Spleen (tissue), 11 donors: ENCODE results near the gene KIF2B. TPM values are rescaled to one million over a fixed set of nuclear protein-coding genes. Genes with fewer than 3 reads are reported as not detected.

ENCODE experiments used
- DNase-seq: peaks from one replicate; pipeline ENCODE4 v3.0.0-alpha.2; 2020
- H3K27ac ChIP-seq, 8 donors: fragments of 200-600 bp; sonication (generic) in 7 of 8; 1 replicate in 4 of 8; 2 replicates in 4 of 8; pipeline versions ENCODE4 v1.5.0 to v1.8.0; 2016 to 2021; ENCODE audit warnings: inconsistent platforms in 4 of 8, mild to moderate bottlenecking in 4 of 8, moderate library complexity in 1 of 8
- H3K27me3 ChIP-seq, 7 donors: fragments of 200-600 bp; sonication (generic) in 6 of 7; replicated peaks in 1 of 7; 1 replicate in 4 of 7; 2 replicates in 3 of 7; pipeline versions ENCODE4 v1.5.0 to v1.8.0; 2016 to 2021; ENCODE audit warnings: inconsistent platforms in 3 of 7, mild to moderate bottlenecking in 1 of 7
- H3K36me3 ChIP-seq, 6 donors: fragments of 200-600 bp; sonication (generic) in 5 of 6; 1 replicate in 4 of 6; 2 replicates in 2 of 6; pipeline versions ENCODE4 v1.5.0 to v1.8.0; 2016 to 2021; ENCODE audit warnings: inconsistent platforms in 2 of 6
- H3K4me1 ChIP-seq, 6 donors: fragments of 200-600 bp; sonication (generic) in 5 of 6; 1 replicate in 3 of 6; 2 replicates in 3 of 6; pipeline versions ENCODE4 v1.5.0 to v1.8.0; 2016 to 2021; ENCODE audit warnings: inconsistent platforms in 3 of 6
- H3K4me3 ChIP-seq, 8 donors: fragments of 200-600 bp; sonication (generic) in 7 of 8; 1 replicate in 4 of 8; 2 replicates in 4 of 8; pipeline versions ENCODE4 v1.5.0 to v1.8.0; 2016 to 2021; ENCODE audit warnings: inconsistent platforms in 4 of 8, mild to moderate bottlenecking in 4 of 8, moderate library complexity in 2 of 8
- H3K9me3 ChIP-seq, 8 donors: fragments of 200-600 bp; sonication (generic) in 7 of 8; 1 replicate in 4 of 8; 2 replicates in 4 of 8; pipeline versions ENCODE4 v1.5.0 to v1.8.0; 2016 to 2021; ENCODE audit warnings: inconsistent platforms in 4 of 8
- CTCF ChIP-seq, 11 experiments: fragments of 200-600 bp in 7 of 11; fragments of 450-650 bp in 4 of 11; sonication (generic) in 4 of 11; IDR thresholded peaks in 8 of 11; conservative IDR thresholded peaks in 3 of 11; 1 replicate in 7 of 11; 2 replicates in 4 of 11; pipeline versions ENCODE4 v1.4.0 to v1.8.0; 2016 to 2021; ENCODE audit warnings: antibody characterized with exemption in 11 of 11, inconsistent platforms in 4 of 11, mild to moderate bottlenecking in 1 of 11
- POLR2A ChIP-seq, 3 donors: fragments of 450-650 bp; IDR thresholded peaks; one replicate each; pipeline ENCODE4 v1.5.1; 2017; ENCODE audit warnings: antibody characterized with exemption in 3 of 3, mild to moderate bottlenecking in 1 of 3
- POLR2AphosphoS5 ChIP-seq, 3 donors: sonication (generic); formaldehyde crosslinking; IDR thresholded peaks; one replicate each; pipeline ENCODE4 v1.5.1; 2017; ENCODE audit warnings: antibody characterized with exemption in 3 of 3
- WGBS, 5 donors: extraction: QIAGEN DNeasy Blood & Tissue Kit in 3 of 5; methylation state at CpG; one replicate each; pipeline versions ENCODE4 v1.1.5 to v1.1.7; 2013 to 2018; 5-methylcytosine and 5-hydroxymethylcytosine counted together
- intact Hi-C: fragments of 100-400 bp; cut with DNase I; formaldehyde crosslinking; loops from one replicate; pipeline ENCODE4 v1.15.0; 2023; ENCODE audit warnings: low total_unique reads
- polyA plus RNA-seq, 3 donors: library from polyadenylated mRNA; stranded (reverse); fragments of 200-250 nt; gene quantifications; one replicate each; pipeline ENCODE4 v1.2.1, GENCODE V29; 2013
- total RNA-seq, 7 donors: library from RNA; depleted of rRNA in 3 of 7; stranded (reverse); fragments of >200 nt in 3 of 7; fragmentation: NEBNext Ultra II Directional in 4 of 7; extraction: Animal tissue kit (Norgen Biotek cat#: 25700) in 4 of 7; gene quantifications; one replicate each; pipeline versions ENCODE4 v1.1.0 to v1.2.1, GENCODE V29; 2016 to 2021
- donor health status: healthy with polysubstance abuse.
- donor health status: DM: no; HTN: no; CAD: no; lungs with moderate emphysema.
- donor health status: DM: no; HTN: no; CAD: no.
- donor health status: Bipolar disorder and iron deficiency.
- donor health status: healthy.
- donor health status: DM: no; HTN: no; CAD: no.
- donor health status: DM: yes; HTN: yes; CAD: no.

The KIF2B gene
- total and polyA plus RNA-seq, 10 donors = not detected

GRCh38 chr17:53804437-53804836 lies 18.3 kb upstream of the KIF2B start:
- Histone ChIP-seq H3K9me3 (no peaks in the 10 kb centered on the region), H3K27me3 (no peaks in the 10 kb centered on the region), H3K27ac (no peak overlapping the region), H3K4me1 (no peaks in the 10 kb centered on the region), H3K4me3 (no peak overlapping the region), H3K36me3 (no peaks in the 10 kb centered on the region)
- no peak for DNase-seq
- intact Hi-C loops = no loop called here
- TF ChIP-seq POLR2AphosphoS5 (IDR thresholded peaks at IDR 0.05) = no peak
- no peak for TF ChIP-seq CTCF (IDR thresholded peaks at IDR 0.05 in 8 of 11, conservative IDR thresholded peaks at IDR 0.05 in 3 of 11)
- no peak for TF ChIP-seq POLR2A (IDR thresholded peaks at IDR 0.05)
- 85 to 94% (median 88%) methylated on average over 5 of the region's 5 CpGs for WGBS, 5 donors

GRCh38 chr17:53806473-53806872 lies 16.3 kb upstream of the KIF2B start:
- Histone ChIP-seq H3K27me3 (no peaks in the 10 kb centered on the region), H3K36me3 (no peaks in the 10 kb centered on the region), H3K4me3 (no peak overlapping the region), H3K9me3 (no peaks in the 10 kb centered on the region), H3K4me1 (no peaks in the 10 kb centered on the region), H3K27ac (no peak overlapping the region)
- TF ChIP-seq POLR2AphosphoS5 (IDR thresholded peaks at IDR 0.05) = no peak
- no peak for TF ChIP-seq CTCF (IDR thresholded peaks at IDR 0.05 in 8 of 11, conservative IDR thresholded peaks at IDR 0.05 in 3 of 11)
- TF ChIP-seq POLR2A (IDR thresholded peaks at IDR 0.05) = no peak
- intact Hi-C loops = no loop called here
- no peak for DNase-seq

GRCh38 chr17:53807286-53807685 lies 15.4 kb upstream of the KIF2B start:
- H3K4me3 ChIP-seq = no peak overlapping the region
- no peaks in the 10 kb centered on the region for H3K9me3 ChIP-seq
- no peaks in the 10 kb centered on the region for H3K27me3 ChIP-seq
- intact Hi-C loops = no loop called here
- 80 to 88% (median 84%) methylated on average over 6 of the region's 6 CpGs for WGBS, 5 donors
- no peaks in the 10 kb centered on the region for H3K36me3 ChIP-seq
- no peak overlapping the region for H3K27ac ChIP-seq
- no peaks in the 10 kb centered on the region for H3K4me1 ChIP-seq
- no peak for DNase-seq
- no peak for TF ChIP-seq POLR2A (IDR thresholded peaks at IDR 0.05)
- TF ChIP-seq POLR2AphosphoS5 (IDR thresholded peaks at IDR 0.05) = no peak
- TF ChIP-seq CTCF (IDR thresholded peaks at IDR 0.05 in 8 of 11, conservative IDR thresholded peaks at IDR 0.05 in 3 of 11) = no peak

GRCh38 chr17:53818271-53818670 lies 4.5 kb upstream of the KIF2B start:
- intact Hi-C loops = no loop called here
- DNase-seq = no peak
- no peak overlapping the region for H3K27ac ChIP-seq
- no peaks in the 10 kb centered on the region for H3K4me1 ChIP-seq
- H3K36me3 ChIP-seq = no peaks in the 10 kb centered on the region
- H3K4me3 ChIP-seq = no peak overlapping the region
- 61 to 72% (median 68%) methylated on average over 1 of the region's 1 CpG for WGBS, 5 donors
- H3K9me3 ChIP-seq = peaks cover 0 to 13% (median 7%) of the 10 kb centered on the region in 8 donors
- no peaks in the 10 kb centered on the region for H3K27me3 ChIP-seq
- no peak for TF ChIP-seq POLR2A (IDR thresholded peaks at IDR 0.05)
- no peak for TF ChIP-seq CTCF (IDR thresholded peaks at IDR 0.05 in 8 of 11, conservative IDR thresholded peaks at IDR 0.05 in 3 of 11)
- TF ChIP-seq POLR2AphosphoS5 (IDR thresholded peaks at IDR 0.05) = no peak
